OCI-LY3 (cell line): ENCODE data around the gene PPFIA2.

Experiments
- CTCF ChIP-seq: fragments of 200-600, 300-600 bp; sonication (generic); IDR thresholded peaks from 2 replicates; pipeline ENCODE4 v1.5.1; 2014; ENCODE audit warnings: antibody characterized with exemption, low read length, low read depth
- EZH2phosphoT487 ChIP-seq: fragments of 200-600 bp; shearing (Covaris generic); IDR thresholded peaks from 2 replicates; pipeline ENCODE4 v1.6.1; 2018; ENCODE audit warnings: antibody characterized with exemption, mixed run types, low read depth

- TF ChIP-seq CTCF (no peak), EZH2phosphoT487 (no peak)
These were observed 527.4 kb downstream of the PPFIA2 start for GRCh38 chr12:81231574-81232368.
